SIG-M5 treated with dmso at 0.1 percent for 504 hours (cell line): ENCODE data around the gene SCAMP3.
"Not testable (repeated sequence)": the region's sequence is repeated elsewhere in the genome, so short reads cannot be mapped to it uniquely, and the experiment has no call there.

Experiments used
- DNase-seq: peaks from one replicate; lab custom pipeline; 2025; ENCODE audit not compliant: unreplicated experiment; lab: John Stamatoyannopoulos, UW

SCAMP3 gene

DNA sequence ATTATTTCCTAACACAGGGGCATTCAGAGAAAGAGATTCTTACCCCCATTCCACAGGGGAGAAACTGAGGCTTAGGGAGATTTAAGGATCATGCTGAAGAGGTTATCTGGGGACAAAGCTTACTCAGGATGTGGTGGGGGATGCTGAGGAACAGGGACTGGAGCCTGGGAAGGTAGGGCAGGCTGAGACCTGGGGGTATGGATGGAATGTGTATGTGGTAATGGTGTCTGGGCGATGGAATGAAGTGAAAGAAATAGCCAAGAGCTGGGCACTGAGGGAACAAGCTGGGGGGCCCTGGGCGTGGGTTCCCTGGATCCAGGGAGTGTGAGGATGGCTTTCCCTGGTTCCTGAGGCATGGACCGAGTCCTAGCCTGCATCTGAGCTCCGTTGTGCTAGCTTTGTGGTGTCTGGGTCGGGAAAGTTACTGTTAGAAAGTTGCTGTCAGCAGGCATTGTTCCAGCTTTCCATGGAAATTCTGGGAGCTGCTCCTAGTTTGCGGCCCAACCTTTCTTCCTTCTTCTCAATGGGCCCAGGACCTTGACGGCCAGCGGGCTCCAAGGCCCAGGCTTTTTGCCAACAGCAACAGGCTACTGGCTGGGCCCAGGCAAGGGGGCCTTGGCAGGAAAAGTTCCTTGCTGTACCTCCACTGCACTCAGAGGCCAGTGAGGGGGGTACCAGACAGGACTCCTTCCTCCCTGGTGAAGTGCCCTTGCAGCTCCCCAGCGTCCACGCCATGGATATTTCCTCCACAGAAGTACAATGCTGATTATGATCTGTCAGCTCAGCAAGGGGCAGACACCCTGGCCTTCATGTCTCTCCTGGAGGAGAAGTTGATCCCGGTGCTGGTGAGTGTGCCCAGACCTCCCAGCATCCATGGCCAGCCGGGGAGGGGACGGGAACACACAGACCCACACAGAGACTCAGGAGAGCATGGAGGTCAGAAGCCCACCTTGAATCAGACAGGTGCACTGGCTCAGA, 29.9 kb downstream of the SCAMP3 start:
- DNase-seq = not testable (repeated sequence)

DNA sequence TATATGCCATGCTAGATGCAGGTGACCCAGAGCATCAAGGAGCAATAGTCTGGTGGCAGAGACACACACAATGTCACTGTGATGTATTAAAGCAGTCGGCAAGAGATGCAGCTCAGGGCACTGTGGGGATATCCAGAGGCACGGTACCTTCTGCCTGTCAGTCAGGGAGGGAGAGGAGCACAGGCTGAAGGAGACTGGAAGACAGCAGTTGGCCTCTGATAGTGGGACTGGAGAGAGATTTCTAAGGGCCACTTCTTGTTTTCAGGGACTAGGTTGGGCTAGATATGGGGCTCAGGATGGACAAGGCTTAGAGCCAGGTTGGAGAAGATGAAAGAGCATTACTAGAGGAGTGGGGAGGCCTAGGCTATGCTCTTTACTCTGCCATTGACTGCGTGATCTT, 30.9 kb downstream of the SCAMP3 start:
- DNase-seq = not testable (repeated sequence)

DNA sequence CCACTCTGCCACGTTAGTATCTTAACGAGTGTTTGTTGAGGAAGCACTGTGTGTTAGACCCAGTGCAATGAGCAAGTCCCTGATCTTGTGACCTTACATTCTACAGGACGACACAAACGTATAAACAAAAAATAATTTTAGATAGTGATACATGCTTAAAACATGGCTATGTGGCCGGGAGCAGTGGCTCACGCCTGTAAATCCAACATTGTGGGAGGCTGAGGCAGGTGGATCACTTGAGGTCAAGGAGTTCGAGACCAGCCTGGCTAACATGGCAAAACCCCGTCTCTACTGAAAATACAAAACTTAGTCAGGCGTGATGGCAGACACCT, 34.1 kb downstream of the SCAMP3 start:
- no peak for DNase-seq

GRCh38 chr1:155227261-155228095, 34.7 kb downstream of the SCAMP3 start:
- peak; percentile 100 for DNase-seq

GRCh38 chr1:155226910-155227260, 35.3 kb downstream of the SCAMP3 start:
- no peak for DNase-seq

GRCh38 chr1:155226188-155226909, 35.8 kb downstream of the SCAMP3 start:
- peak; percentile 99 for DNase-seq

GRCh38 chr1:155225404-155225759, 36.8 kb downstream of the SCAMP3 start:
- DNase-seq = not testable (repeated sequence)

DNA sequence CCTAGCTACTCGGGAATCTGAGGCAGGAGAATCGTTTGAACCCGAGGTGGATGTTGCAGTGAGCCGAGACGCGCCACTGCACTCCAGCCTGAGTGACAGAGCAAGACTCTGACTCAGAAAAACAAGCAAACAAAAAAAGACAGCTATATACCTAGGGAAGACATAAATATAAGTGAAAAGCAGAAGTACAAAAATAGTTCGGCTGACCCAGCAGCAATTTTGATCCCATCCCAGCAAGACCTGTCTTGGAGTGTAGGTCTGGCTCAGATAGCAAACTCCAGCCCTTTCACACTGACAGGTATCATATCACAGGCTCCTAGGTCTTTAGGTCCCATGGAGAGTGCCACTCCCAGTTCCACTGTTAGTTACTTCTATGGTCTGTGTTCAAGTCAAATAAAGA, 39.1 kb downstream of the SCAMP3 start:
- DNase-seq = peak; percentile 84

DNA sequence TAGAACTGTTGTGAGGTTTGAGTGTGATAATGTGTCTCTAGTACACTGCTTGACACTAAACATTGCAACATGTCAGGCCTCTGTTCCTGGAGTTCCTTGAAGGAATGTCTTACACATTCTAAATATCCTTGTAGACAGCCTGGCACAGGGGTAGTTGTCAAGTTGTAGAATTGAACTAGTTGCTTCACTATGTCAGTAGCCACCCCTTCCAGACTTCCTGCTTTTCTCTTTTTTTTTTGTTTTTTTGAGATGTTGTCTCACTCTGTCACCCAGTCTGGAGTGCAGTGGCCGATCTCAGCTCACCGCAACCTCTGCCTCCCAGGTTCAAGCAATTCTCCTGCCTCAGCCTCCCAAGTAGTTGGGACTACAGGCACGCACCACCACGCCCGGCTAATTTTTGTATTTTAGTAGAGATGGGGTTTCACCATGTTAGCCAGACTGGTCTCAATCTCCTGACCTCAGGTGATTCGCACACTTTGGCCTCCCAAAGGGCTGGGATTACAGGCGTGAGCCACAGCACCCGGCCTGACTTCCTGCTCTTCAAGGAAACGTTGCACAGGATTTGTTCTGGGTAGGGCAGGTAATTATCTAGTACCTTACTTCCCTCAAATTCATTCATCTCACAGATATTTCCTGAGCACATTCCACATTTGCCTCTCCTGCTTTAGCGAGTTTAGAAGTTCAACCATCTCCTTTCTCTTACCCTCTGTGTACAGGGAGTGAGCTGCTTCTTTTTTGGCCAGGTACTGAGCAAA, 41.8 kb downstream of the SCAMP3 start:
- DNase-seq = not testable (repeated sequence)

GRCh38 chr1:155219592-155220031, 42.5 kb downstream of the SCAMP3 start:
- peak; percentile 34 for DNase-seq

DNA sequence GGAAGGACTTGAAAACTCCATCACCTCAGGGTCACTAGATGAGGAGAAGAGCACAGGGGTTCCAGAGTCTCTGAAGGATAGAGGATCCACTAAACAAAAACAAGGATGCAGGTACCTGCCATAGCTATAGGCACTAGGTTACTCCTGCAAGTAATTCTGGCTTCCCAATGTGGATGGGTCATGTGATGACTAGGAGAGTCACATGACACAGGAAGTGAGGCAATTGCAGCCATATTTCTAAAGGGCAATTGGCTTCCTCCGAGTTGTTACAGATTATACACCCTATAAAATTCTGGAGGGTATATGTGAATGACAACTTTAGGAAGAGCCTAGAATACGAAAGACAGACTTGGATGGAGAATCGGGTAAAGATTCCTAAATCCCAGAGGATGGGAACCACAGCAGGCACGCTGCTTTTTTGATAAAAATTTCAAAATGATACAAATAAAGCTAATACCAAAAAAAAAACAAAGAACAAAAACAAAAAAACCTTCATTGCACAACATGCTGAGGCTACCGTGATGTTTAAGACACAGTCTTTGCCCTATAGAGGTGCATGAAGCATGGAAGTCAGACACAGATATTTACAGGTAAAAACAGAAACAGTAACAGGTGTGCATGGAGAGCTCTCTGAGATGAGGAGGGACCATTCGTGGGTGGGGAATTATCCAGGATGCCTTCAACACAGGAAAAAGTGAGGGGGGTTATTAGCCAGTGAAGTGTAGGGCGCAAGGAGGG, 43.1 kb downstream of the SCAMP3 start:
- peak; percentile 56 for DNase-seq

GRCh38 chr1:155214702-155215101, 47.5 kb downstream of the SCAMP3 start:
- not testable (repeated sequence) for DNase-seq

- DNase-seq = not testable (repeated sequence)
Measured at GRCh38 chr1:155212051-155212440, 50.1 kb downstream of the SCAMP3 start.

DNA sequence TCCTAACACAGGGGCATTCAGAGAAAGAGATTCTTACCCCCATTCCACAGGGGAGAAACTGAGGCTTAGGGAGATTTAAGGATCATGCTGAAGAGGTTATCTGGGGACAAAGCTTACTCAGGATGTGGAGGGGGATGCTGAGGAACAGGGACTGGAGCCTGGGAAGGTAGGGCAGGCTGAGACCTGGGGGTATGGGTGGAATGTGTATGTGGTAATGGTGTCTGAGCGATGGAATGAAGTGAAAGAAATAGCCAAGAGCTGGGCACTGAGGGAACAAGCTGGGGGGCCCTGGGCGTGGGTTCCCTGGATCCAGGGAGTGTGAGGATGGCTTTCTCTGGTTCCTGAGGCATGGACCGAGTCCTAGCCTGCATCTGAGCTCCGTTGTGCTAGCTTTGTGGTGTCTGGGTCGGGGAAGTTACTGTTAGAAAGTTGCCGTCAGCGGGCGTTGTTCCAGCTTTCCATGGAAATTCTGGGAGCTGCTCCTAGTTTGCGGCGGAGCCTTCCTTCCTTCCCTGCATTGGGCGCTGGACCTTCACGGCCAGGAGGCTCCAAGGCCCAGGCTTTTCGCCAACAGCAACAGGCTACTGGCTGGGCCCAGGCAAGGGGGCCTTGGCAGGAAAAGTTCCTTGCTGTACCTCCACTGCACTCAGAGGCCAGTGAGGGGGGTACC, 50.6 kb downstream of the SCAMP3 start:
- DNase-seq = not testable (repeated sequence)

GRCh38 chr1:155210314-155211104, 51.7 kb downstream of the SCAMP3 start:
- DNase-seq = peak; percentile 82

GRCh38 chr1:155209312-155209721, 52.8 kb downstream of the SCAMP3 start:
- DNase-seq = no peak

- DNase-seq = peak; percentile 87
Measured at GRCh38 chr1:155208541-155209311, 53.4 kb downstream of the SCAMP3 start, which contains the start of gene MTX1. TSS of gene MTX1 (plus strand) at chr1:155208695. CDS start at chr1:155208805, 110 bp downstream.
